Coronary artery (tissue), 2 donors: ENCODE data around the gene PCDHGA11.
"Not testable (repeated sequence)": the region's sequence is repeated elsewhere in the genome, so short reads cannot be mapped to it uniquely, and the experiment has no call there.

Source experiments
- DNase-seq: peaks from one replicate; pipeline ENCODE4 v3.0.0-alpha.2; 2017; ENCODE audit warnings: low spot score
- H3K27ac ChIP-seq, 2 donors: fragments of 200-600 bp; sonication (generic); one replicate each; pipeline ENCODE4 v1.5.1; 2016 to 2019
- H3K4me3 ChIP-seq: fragments of 200-600 bp; sonication (generic); 2 replicates; pipeline ENCODE4 v1.5.1; 2016; ENCODE audit warnings: mild to moderate bottlenecking, moderate library complexity
- CTCF ChIP-seq: fragments of 200-600 bp; sonication (generic); IDR thresholded peaks from one replicate; pipeline ENCODE4 v1.5.1; 2019; ENCODE audit warnings: antibody characterized with exemption

PCDHGA11 gene

GRCh38 chr5:141420855-141421488 lies at the start of gene PCDHGA11:
Gene PCDHGA11 (plus strand): TSS chr5:141421051. CDS start chr5:141421228, 177 bp downstream.
- no peak for TF ChIP-seq CTCF
- H3K27ac ChIP-seq = no peak within 1 kb of the TSS
- no peak for DNase-seq
- H3K4me3 ChIP-seq = peak within 1 kb of the TSS; percentile 70

GRCh38 chr5:141371572-141372475 lies 49.0 kb upstream of the PCDHGA11 start:
- no peak for DNase-seq
- Histone ChIP-seq H3K27ac (no peak overlapping the region), H3K4me3 (peak overlapping the region; percentile 57)
- TF ChIP-seq CTCF = no peak

- Histone ChIP-seq H3K4me3 (peak within 1 kb of the TSS; percentile 49), H3K27ac (no peak within 1 kb of the TSS)
- DNase-seq = no peak
- TF ChIP-seq CTCF = no peak
Measured at GRCh38 chr5:141373673-141374317, 47.1 kb upstream of the PCDHGA11 start, which contains the start of gene PCDHGA6. Gene PCDHGA6 (plus strand): TSS chr5:141373891. CDS start chr5:141374084, 193 bp downstream.

GRCh38 chr5:141374627-141375026 lies 46.2 kb upstream of the PCDHGA11 start:
- DNase-seq = no peak
- H3K27ac ChIP-seq = no peak overlapping the region
- TF ChIP-seq CTCF = no peak
- H3K4me3 ChIP-seq = peak overlapping the region; percentile 49

GRCh38 chr5:141375444-141376155 lies 45.3 kb upstream of the PCDHGA11 start:
- H3K4me3 ChIP-seq = peak overlapping the region; percentile 12
- not testable (repeated sequence) for H3K27ac ChIP-seq, DNase-seq

- H3K4me3 ChIP-seq = peak within 1 kb of the TSS; percentile 50
- no peak within 1 kb of the TSS for H3K27ac ChIP-seq
- DNase-seq = no peak
- no peak for TF ChIP-seq CTCF
Measured at GRCh38 chr5:141382469-141383294, 38.2 kb upstream of the PCDHGA11 start, which contains the start of gene PCDHGA7. Gene PCDHGA7 (plus strand): TSS chr5:141382742. CDS start chr5:141382900, 158 bp downstream.
